ENCODE measurements around the gene PCA3.

DNA sequence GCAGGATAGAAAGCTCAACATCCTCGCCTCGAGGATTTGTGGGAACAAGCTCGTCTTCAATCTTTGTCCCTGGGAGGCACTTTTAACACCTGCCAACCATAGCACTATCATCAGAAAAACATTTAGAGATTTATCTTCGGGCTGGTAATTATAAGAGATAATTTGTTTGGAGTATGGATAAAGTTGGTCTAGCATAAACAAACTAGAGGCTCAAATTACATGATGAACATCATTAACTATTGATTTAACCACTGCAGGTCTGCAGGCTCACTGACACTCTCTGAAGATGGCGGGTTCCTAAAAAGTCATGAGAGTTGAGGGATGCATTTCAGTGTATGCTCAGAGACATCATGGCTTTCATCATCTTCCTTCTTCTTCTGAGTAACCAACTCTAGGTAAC is 25.8 kb upstream of the PCA3 start:
- no peak for TF ChIP-seq CTCF (conservative IDR thresholded peaks at IDR 0.05)
- TF ChIP-seq EZH2 (IDR thresholded peaks at IDR 0.05; ENCODE audit: low read depth): no peak

Measured in PC-9 (cell line).